GM19467 (cell line): Measurements from ENCODE around the gene ELFN1.

ENCODE experiments used
- ATAC-seq: cut with Tn5 transposase; IDR thresholded peaks from one replicate; pipeline ENCODE4 v1.9.1; 2021; ENCODE audit warnings: mild to moderate bottlenecking, moderate library complexity; ENCODE audit not compliant: unreplicated experiment

Gene ELFN1

DNA sequence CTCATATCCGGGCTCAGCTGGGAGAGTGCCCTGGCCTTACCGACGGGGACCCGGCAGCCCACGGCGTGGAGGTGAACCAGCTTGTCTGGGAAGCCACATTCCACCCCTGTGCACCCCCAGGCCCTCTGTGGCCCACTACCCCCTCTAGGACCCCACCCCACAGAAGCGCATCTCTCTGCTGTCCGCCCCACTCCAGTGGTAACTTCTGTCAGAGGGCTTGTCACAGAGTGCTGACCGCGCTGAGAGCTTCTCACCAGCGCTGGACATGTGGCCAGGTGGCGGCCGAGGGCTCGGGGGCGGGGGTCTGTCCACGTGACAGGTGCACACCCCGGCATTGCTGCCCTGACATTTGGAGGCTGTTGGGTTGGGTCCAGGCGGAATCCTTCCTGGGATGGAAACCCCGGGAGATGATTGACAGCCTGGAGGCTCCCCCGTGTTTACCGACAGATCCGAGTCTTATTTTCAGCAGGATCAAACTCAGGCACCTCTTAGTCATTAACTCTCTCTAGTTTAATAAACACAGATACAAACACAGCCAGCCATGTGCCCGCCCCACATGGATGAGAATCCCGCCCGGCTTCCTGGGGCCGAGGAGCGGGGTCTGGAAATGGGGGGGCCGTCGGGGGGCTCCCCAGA lies 5.1 kb downstream of the ELFN1 start:
- ATAC-seq = no peak

DNA sequence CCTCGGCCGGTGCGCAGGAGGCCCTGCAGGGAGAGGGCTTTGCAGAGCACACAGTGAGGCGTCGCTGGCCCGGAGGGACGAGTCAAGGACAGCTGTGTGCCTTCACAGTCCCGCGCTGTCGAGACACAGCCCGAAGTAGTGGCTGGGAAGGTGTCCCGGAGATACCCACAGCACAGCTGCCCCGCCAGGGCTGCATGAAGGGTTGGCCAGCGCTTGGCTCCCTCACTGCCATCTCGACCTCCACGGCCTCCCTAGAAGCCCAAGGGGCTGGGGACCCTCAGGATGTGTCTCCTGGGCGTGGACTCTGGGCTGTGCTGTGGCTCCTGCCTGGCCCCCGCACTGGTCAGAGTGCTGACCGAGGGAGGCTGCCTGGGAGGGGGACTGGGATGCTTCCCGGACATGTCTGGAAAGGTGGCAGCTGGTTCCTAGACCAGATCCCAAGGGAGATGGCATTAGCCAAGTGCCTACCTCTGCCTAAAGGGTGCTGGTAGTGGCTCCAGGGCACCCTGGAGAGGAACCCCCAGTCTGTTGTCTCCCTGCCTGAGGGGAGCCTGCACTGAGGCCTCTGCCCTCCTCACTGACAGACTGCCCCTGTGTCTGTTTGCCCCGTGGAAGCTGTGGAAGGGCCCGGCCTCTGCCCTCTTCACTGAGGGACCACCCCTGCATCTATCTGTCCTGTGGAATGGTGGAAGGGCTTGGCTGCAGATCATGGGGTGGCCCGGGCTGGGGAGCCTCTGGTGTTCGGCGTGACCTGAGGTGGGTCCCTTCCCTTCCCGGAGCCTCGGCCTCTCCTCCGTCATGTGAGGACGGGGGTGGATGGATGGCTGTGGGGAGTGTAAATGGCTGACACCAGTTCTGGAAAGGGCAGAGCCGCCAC lies 5.8 kb downstream of the ELFN1 start:
- no peak for ATAC-seq

DNA sequence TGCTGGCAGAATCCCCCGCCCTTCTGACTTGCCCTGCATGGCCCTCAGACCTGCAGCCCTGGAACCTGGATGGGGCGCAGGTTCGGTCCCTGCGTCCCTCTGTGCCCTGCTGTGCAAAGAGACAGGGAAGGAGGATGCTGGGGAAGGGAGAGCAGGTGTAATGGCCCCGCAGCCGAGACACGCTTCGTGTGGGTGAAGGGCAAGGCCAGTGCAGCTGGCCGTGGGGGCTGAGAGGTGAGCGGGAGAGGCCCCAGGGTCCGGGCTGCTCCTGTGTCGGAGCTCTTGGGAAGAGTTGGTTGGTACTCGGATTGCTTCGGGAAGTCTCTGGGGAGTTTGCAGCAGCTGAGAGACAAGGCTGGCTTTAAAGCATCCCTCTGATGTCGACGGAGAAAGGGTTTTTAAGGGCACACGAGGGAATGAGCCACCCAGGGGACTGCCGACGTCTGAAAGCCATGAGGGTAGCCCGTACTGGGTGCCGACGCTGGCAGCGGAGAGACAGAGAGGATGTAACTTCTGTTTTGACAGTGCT lies 6.5 kb downstream of the ELFN1 start:
- ATAC-seq = no peak

DNA sequence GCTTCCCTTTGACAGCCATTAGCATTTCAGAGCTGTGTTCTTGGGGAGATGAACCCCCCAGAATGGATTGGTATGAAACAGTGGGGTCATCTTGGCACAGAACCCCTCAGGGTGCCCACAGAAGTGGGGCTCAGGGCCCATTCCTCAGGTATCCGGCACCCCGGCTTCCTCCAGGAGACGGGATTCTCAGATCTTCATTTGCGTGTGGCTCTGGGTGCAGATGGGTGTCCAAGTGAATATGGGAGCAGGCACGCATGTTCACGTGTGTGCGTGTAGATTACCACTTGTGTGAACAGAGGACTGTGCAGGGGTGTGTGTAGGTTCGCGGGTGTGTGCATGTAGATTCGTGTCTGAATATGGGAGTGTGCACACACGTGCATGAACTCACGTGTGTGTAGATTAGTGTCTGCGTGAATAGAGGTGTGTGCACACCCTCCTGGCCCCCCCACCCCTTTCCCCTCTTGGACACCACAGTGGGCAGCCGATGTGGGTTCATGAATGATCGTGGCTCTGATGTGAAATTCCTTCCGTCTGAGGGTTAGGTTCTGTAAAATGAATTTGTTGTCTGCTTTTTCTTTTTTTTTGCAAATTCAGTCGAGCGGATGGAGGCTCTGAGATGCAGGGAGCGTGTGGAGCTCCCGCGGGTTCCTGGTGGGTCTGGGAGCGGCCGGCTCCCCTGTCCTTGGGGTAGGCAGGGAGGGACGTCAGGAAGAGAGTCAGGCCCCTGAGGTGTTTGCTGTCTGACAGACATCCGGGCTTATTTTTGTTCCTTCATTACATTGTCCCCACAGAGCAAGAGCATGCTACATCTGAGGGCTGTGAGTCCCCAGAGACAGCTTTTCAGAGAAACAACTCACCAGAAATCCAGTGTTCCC lies 7.4 kb downstream of the ELFN1 start:
- no peak for ATAC-seq

DNA sequence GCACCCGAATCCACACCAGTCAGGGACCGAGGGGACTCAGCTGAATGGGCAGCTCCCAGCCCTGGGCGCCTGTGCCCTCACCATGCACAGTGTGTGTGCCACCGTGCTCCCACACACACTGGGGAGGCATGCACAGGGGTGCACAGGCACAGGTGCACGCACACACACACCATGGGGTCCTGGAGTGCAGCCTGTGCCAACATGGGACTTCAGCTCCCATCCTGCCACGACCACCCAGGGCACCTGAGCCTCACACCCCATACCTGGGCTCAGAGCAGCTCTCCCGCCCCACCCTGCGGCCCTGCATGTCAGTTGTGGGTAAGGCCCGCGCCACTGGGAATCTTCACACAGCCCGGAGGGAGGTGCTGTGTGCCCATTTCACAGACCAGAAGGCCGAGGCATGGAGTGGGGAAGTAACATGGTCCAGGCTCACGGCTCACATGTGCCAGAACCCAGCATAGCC lies 8.0 kb downstream of the ELFN1 start:
- no peak for ATAC-seq

DNA sequence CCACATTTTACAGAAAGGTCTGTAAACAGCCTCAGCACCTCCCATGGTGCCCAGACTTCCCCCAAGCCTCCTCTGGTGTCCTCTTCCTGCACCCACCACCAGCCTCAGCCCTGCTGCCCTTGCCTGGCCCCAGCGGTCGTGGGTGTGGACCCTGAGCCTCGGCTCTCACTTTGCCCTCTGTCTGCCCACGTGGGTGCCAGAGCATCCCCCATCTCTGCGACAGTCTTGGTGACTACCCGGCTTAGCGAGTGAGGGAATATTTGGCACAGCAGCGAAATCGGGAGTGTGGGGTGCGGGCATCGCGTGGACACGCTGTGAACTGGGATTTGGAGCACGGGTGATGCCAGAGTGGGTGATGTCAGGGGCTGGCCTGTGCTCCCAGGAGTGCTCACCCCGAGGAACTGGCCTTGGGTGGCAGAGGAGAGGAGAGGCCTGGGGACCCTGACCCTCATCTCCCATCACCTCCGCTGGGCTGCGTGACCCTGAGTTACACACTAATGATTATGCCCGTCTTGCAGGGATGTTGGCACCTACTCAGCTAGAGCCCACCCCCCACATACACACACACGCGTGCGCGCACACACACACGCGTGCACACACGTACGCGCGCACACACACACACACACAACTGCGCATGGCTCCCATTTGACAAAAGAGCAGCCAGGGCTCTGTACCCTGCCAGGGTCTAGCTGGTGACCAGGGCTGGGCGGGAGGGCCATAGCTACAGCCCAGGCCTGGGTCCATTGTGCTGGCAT lies 8.7 kb downstream of the ELFN1 start:
- no peak for ATAC-seq

DNA sequence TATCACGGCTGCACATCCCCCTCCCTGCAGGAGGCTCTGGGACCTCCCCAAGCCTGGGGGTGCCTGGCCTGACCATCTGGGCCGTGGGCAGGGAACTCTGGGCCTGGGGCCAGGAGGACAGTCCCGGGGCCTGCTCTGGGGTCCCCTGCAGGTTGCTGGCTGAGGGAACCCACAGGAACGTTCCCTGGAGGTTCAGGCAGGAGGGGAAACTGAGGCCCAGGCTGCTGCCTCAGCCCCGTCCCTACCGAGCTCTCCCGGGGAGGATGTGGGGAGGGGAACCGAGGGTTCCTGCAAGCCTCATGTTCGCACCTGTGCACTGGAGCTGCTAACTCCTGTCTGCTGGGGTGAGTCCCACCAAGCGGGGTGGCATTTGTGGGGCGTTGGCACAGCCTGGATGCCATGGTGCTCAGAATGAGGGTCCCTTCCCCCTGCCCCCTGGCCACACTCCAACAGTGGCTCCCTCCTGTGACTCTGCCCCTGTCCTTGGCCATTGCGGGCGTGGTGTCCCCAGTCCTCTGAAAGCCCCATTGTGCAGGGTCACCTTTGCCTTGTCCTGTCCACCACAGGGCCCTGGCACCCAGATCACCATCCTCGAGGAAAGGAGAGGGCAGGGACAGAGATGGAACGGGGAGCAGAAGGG lies 9.4 kb downstream of the ELFN1 start:
- ATAC-seq = no peak

DNA sequence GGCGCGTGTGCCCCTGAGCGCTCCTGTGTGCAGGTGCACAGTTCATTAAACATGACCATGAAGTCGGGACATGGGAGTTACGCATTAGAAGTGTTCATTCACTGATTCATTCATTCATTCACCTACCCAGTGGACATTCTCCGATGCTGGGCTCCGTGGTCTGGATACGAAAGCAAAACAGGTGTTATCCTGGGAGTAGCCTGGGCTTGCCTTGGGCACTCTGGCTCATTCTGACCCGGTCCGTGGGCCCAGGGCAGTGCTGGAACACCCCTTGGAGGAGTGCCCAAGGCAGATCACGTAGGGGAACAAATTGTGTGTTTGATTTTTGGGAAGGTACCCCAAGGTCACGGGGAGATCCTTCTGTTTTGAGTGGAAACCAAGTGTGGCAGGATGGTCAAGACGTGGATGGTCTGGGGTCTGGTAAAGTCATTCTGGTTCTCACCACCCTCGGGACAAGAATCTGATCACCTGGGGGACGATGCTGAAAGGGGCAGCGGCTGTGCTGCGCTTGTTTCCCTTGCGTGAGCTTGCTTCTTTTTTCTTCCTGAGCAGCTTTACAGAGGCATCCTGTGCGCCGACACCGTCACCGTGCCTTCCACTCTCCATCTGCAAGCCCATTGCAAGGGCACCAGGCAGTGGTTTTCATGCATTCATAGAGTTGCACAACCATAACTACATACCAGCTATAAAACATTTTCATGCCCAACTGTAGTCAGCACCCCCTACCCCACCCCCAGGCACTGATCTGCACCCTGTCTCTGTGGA lies 10.1 kb downstream of the ELFN1 start:
- no peak for ATAC-seq

DNA sequence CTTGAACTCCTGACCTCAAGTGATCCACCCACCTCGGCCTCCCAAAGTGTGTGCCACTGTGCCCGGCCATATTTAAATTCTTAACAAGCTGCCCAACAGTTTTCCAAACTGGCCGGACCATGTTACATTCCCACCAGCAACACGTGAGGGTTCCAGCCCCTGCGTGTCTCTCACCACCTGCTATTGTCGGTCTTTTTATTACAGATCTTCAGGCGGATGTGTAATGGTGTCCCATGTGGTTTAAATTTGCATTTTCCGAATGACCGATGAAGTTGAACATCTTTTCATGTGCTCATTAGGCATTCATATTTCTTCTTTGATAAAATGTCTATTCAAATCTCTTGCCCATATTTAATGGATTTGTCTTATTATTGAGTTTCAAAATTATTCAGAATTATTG lies 11.5 kb downstream of the ELFN1 start:
- ATAC-seq = no peak

DNA sequence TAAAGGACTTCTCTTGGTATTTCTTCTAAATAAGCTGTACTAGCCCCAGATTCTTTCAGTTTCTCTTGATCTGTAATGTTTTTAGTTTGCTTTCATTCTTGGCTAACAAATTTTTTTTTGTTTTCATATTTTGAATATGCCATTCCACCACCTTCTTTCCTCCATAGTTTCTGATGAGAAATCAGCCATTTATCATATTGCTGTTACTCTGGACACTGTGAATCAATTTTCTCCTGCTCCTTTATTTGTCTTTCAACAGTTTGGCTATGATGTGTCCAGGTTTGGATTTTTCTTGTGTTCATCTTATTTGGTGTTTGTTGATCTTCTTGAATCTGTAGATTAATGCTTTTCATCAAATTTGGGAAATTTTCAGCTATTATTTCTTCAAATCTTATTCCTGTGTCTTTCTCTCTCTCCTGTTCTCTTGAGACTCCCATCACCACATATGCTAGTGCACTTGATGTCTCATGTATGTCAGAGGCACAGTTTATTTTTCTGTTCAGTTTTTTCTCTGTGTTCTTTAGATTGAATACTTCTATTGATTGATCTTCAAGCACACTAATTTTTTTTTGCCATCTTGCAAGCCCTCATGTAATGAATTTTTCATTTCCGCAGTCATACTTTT lies 15.0 kb downstream of the ELFN1 start:
- ATAC-seq = no peak

DNA sequence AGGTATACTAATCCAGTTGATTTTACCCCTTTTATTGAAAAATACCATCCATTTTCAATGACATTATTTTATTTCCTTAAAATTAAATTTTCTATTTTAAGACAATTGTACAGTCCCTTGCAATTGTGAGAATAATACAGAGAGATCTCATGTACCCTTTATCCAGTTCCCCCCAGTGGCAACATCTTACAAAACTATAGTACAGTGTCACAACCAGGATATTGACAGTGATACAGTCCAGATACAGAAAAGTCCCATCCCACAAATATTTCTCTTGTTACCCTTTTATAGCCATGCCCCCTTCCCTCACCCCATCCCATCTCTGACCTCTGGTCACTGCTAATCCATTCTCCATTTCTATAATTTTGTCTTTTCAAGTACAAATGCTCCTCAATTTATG lies 18.5 kb downstream of the ELFN1 start:
- no peak for ATAC-seq

DNA sequence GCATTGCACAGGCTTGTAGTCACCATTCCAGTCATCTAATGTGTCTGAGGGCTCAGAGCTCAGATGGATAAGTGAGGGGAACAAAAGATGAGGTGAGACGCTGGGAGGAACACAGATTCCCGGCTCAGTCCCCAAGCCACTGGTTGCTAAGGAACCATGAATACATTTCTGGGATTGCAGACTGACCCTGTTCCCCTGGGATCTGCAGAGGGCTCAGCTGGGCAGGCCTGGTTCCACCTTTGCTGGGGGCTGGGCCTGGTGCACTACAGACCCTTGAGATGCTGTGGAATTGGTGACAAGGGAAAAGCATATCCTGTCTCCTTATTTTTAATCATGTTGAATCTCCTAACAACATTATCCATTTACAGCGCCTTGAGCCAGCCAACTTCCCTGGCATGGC lies 19.2 kb downstream of the ELFN1 start:
- no peak for ATAC-seq

DNA sequence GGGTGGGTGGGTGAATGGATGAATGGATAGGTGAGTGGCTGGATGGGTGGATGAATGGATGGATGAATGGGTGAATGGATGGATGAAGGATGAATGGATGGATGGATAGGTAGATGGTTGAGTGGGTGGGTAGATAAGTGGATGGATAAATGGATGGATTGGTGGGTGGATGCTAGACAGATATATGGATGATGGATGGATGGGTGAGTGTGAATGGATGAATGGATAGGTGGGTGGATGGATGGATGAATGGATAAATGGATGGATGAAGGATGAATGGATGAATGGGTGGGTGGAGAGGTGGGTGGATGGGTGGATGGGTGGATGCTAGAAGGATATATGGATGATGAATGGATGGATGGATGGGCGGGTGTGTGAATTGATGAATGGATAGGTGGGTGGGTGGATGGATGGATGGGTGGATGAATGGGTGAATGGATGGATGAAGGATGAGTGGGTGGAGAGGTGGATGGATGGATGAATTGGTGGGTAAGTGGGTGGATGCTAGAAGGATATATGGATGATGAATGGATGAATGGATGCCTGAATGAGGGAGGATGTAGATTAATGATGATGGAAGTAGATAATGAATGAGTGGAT lies 20.4 kb downstream of the ELFN1 start:
- no peak for ATAC-seq

DNA sequence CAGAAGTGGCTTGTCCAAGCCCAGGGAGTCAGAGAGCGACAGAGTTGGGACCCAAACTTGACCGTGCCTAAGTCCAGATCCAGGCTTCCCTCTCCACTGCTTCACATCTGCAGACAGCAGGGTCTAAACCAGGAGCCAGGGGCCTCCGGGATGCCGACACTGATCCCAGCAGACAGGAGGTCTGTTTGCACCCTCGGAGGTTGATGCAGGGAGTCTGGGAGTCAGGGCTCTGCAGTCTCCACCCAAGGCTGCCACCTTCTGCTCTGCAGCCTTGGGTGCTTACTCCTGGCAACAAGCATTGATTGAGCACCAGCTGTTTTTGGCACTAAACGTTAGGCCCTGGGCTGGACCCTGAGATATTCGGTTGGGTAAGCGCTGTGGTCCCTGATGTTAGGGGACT lies 21.0 kb downstream of the ELFN1 start:
- ATAC-seq = no peak

DNA sequence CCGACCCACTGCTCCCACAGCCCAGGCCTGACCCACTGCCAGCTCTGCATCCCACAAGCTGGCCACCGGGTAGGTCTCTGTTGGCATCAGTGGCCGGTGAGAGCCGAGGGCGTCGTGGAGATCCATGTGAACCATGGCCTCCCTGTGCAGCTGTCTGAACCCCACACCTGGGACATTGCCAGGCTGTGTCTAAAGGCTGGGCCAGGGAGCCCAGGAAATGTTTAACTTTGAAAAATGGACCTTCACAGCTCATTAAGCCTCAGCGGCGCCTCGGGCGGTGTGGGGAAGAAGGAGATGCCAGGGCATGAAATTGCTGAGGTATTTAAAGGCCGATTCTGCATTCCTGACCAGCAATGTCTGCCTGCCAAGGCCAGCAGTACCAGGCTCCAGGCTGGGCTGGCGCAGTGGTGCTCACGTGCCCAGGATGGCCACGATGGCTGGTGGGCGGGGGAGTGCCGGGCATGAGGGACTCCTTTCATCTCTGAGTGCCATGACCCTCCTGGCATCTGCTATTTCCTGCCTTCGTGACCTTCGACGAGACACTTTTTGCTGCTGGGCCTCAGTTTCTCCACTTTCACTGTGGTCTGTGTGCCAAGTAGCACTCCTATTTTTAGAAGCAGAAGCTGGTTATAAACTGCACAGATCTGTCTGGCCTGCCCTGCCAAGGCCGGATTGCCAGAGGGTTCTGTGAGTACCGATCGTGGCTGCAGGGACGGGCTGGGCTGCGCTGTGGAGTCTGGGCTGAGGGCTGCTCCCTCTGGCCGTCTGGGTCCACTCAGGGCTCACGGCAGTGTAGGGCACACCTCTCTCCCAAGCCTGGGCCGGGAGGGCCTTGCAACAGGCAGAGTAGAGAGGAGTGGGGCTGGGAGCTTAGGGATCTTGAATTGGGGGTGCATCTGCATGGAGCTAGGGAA lies 21.8 kb downstream of the ELFN1 start:
- ATAC-seq = no peak

DNA sequence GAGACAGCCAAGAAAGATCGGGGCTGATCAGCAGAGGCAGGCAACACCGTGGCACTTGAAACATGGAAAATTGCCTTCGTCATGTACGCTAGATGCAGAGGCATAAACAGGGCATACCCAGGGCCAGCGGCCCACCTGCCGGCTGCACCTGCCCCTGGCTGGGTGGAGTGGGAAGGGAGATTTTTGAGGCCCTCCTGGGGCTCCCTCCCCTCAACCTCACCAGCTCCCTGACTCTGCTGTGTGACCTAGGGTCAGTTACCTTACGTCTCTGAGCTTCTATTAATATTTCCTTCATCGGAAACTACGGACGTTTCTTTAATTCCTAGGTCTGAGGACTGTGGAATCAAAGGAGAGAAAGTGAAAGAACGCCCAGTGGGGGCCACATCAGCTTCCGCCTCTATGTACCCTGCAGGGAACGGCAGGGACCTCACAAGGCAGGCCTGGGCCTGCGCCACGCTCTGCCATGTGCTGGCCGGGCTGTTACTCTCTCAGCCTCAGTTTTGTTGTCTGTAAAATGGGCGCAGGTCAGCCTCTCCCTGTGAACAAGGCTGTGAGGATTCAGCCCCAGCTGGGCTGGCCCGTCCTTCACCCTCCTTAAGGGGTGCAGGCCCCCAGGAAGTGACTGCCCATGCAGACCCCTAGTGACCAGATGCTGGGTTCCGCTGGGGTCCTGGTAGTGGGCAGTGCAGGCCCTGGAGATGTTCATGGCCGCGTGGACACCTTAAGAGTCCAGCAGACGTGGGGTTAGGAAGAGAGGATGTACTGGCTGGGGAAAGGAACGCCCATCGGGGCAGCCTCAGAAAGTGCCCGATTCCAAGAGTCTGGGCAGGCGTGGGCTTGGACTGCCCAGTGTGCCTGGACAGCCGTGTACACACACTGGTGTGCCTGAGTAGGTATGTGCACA lies 22.7 kb downstream of the ELFN1 start:
- ATAC-seq = no peak
